ENCODE data around the gene NFIA.
A peak's percentile ranks its signal among the peaks of the same experiment; 100 is the strongest.
"Not testable (repeated sequence)": the region's sequence is repeated elsewhere in the genome, so short reads cannot be mapped to it uniquely, and the experiment has no call there.

NFIA gene

DNA sequence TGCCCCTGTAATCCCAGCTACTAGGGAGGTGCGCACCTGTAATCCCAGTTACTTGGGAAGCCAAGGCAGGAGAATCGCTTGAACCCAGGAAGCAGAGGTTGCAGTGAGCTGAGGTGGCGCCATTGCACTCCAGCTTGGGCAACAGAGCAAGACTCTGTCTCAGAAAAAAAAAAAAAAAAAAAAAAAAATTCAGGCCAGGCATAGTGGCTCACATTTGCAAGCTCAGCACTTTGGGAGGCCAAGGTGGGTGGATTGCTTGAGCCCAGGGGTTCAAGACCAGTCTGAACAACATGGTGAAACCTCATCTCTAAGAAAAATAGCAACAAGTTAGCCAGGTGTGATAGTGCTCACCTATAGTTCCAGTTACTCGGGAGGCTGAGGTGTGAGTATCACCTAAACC is 20.8 kb upstream of the NFIA start:
- not testable (repeated sequence) for DNase-seq

DNA sequence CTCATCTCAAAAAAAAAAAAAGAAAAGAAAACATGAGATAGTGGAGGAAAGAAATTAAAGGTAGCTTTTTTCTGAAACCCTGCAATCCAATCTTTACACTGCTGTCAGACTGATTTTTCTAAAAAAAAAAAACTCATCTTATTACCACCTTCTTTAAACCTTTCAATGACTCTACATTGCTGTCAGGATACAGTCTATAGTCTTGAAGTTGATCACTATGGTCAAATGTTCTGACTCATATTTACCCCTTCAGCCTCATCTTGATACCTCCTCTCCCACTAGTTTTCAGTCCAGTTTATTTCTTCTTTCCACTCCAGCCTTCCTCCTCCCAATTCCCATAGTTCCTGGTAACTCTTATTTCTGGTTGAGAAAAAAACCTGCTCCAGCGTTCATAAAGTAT is 17.7 kb upstream of the NFIA start:
- DNase-seq, result no peak

DNA sequence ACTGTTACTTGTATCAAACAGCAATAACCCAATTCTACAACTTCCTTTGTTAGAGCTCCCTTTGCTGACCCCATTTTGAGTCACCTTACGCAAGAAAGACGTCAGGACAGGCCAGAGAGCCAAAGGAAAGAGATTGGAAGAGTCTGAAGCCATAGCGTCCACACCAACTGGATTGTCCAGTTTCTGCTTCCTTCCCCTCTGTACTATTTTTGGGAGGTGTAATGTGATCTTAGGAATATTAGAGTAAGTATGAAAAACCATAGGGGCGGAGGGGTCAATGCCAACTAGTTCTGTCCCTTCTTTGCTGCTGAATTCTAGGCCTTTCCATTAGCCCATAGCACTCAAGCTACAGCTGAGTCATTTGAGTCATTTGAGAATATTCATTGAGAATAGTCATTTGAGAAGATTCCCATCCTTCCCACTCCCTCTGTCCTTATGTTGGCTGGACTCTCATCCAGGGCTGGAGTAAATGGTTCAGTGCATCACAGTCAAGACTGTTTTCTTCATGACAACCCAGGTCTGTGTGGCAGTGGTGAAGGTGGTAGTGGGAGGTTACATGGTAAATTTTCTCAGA is 14.8 kb upstream of the NFIA start:
- DNase-seq, result no peak

DNA sequence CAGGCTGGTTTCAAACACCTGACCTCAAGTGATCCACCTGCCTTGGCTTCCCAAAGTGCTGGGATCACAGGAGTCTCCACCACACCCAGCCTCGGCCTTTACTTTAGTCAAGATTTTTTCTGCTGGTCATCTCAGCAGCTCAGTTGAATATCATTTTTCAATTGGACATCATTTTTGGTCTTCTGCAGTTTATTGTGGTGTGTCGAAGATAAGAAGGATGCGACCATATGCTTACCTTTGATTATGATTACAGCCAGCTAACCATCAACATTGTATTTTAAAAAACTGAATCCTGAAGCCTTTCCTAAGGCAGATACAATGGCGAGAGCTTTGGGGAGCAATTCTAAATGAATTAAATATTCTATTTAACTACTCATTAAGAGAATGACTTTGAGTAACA is 12.3 kb upstream of the NFIA start:
- no peak for DNase-seq

DNA sequence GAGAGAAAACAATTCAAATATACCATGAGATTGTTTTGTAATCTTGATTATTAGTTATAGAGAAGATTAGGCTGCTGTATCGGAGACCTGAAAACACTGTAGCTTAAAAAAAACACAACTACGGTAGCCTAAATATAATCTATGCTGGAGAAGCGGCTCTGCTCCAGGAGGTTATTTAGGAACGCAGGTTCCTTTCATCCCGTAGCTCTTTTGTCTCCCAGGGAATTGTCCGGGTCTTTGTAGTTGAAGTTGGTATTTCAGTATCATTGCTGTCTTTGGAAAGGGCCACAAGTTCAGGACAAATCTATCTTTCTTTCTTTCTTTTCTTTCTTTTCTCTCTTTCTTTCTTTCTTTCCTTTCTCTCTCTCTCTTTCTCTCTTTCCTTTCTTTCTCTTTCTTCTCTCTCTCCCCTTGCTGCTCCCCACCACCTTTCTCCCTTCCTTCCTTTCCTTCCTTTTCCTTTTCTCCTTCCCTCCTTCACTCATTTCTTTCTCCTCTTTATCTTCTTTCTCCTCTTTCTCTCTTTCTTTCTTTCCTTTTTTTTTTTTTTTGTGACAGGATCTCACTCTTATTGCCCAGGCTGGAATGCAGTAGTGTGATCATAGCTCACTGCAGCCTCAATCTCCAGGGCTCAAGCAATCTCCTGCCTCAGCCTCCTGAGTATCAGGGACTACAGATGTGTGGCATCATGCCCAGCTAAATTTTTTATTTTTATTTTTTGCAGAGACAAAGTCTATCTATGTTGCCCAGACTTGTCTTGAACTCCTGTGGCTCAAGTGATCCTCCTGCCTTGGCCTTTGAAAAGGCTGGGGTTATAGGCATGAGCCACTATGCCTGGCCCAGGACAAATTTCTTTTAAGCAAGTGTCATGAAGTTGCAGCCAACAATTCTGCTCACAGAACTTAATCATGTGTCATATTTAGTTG is 10.9 kb upstream of the NFIA start:
- no peak for DNase-seq

DNA sequence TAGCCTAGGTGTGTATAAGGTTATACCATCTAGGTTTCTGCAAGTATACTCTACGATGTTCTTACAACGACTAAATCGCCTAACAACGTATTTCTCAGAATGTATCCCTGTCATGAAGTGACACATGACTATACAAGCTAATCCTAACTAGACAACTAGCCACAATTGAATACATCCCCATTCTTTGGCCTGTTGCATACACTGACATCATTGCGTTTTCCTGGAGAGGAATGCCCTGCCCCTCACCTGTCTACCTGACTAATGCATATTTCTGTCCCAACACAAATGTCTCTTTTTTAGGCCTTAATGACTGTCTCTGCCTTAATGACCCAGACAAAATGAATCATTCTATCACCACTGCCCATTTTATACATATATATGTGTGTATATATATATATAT is 8.5 kb upstream of the NFIA start:
- DNase-seq, result no peak

DNA sequence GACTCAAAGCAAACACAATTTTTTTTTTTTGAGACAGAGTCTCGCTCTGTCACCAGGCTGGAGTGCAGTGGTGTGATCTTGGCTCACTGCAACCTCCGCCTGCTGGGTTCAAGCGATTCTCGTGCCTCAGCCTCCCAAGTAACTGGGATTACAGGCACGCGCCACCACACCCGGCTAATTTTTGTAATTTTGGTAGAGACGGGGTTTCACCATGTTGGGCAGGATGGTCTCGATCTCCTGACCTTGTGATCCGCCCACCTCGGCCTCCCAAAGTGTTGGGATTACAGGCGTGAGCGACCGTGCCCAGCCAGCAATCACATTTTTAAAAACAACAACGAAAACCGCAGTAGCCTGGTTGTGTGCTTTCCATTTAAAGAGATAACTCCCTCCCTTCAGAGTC is 6.5 kb upstream of the NFIA start:
- DNase-seq, result not testable (repeated sequence)

DNA sequence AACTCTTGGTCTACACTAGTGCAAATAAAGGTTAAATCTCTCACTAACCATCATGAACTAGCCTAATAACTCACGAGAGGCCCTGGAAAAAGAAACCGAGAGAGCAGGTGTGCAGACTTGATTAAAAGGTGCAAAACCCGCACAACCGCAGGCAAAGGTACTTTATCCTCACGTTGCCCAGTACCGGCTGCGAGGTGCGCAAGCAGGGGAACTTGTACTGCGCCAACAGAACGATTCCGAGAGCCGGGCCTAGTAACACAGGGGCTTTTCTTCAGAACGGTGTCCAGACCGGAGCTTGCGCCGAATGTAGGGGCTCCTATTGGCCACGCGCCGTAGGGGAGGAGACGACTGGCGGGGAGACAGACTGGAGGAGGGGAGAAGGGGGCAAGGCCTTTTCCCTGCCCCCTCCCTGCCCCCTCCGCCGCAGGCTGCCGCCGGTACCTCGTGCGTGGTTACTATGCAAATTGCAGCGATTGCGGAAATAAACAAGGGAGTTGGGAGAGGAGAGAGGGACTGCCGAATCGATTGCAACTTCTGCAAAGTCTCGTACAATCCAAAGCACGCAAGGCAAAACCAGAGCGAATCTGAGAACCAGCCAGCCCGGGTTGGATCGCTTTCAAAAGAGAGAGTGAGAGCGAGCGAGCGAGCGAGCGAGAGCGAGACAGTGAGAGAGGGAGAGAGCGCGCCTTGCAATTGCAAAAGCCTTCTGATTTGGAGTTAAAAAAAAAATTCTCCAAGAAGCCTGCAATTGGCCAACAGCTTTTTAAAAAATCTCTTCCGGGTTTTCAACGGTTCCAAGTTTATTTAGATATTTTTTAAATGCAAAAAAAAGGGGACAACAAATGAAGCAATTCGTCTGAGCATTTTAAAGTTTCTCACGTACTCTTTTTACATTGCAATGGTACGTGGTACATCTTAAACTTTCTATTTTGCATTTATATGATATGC is 5.4 kb upstream of the NFIA start:
- peak; percentile 85 for DNase-seq

DNA sequence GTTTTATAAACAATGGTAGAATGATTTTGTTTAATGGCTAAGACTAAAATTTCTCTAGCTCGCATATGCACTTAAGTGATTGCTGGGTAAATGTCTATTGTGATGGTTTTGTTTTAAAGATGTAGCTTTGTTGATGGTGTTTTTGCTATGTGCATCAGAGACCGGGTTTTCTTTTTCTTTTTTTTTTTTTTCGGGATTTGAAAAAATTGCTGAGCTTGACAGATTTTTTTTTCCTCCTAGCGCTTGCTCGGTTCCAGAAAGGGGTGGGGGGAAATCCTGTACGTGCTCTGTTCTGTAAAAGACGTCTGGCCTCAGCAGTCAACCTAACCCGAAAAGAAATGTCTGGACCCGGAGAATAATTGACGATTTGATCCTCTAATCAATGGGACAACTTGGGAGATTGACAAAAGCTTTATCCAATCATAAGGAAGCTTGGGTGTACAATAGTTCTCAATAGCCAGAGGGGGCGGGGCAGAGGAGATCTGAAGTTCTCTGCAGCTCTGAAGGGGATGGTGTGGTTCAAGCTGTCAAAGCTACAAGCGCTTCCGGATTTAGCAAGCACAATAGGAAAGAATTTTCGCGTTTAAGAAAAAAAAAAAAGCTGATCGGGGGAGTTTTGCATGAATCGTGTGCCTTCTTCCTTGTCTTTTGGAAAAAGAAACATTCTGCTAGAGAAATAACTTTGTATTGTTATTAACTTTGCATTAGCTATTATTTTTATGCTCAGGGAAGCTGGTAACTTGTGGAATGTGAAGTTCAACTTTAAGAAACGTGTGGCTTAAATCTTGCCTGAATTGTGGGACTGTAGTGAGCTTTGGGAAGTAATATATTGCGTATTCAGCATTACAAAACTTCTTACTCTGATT is 4.5 kb upstream of the NFIA start:
- DNase-seq, result peak; percentile 99

DNA sequence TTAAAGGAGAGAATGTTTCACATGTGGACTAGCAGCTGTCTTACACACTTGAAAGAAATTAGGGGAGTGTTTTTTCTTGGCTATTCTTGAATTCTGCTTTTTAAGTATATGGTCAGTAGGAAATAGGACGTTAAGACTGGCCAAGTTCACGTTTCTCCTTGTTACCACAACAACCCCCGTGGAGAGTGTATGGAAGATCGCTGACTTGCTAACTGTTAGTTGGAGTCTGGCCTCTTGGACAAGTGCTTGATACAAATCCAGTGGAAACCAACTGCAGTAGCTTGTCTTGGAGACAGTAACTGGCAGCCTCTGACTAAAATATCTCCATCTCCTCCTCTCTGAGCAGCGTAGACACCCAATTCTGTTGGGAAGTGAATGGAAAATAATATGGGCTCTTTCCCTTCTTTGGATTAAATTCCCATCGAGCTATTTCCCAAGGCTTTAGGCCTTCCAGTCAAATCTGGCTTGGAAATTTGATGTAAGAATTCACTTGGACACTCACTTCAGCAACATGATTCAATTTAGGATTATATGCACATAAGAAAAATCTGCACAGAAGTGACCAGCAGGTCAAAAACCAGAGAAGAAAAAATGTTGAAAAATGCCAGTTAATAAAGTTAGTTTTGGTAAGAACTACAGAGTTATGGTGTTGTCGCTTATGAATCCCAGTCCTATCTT is 3.6 kb upstream of the NFIA start:
- DNase-seq, result peak; percentile 17

DNA sequence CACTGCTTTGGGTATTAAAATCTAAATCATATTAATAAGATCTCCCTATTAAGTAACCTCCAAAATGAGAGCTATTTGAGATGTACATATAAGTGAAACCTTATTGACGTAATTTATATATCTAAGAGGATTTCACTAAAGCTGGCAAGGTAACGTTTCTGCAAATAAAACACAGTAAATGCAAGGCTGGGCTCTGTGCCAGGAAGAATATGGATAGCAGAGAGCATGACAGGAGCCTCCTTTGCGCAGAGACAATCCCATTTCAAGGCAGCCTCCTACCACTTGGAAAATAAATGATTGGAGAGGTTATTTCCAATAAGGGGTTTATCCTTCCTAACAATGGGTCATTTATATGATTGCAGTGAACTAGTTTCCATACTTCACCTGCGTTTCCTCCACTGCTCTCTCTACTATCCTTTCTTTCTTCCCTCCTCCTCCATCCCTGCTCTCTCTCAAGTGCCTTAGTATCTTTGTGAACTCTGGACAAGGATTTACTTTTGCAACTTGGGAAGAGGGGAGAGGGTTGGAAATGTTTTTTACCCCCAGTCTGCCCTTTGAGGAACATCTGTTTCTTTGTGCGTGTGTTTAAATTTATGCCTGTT is 3.0 kb upstream of the NFIA start:
- no peak for DNase-seq

DNA sequence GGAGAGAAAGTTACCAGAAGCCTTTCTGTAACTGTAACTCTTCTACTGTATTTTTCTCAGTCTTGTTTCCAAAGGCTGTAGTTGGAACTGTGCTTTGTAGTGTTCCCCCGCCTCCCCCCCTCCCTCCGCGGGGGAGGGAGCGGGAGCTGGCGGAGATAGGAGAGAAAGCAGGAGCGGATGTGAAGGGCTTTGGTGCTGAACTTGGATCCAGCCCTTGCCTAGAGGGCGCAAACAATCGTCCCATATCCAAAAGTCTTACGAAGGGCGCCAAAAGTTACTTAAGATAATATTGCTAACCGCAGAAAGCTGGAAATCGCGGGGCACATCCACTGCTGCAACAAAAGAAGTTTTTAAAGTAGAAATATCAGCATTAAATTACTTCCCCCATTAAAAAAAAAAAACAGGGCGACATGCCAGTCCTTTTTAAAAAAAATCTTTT is 2.4 kb upstream of the NFIA start:
- DNase-seq, result no peak

DNA sequence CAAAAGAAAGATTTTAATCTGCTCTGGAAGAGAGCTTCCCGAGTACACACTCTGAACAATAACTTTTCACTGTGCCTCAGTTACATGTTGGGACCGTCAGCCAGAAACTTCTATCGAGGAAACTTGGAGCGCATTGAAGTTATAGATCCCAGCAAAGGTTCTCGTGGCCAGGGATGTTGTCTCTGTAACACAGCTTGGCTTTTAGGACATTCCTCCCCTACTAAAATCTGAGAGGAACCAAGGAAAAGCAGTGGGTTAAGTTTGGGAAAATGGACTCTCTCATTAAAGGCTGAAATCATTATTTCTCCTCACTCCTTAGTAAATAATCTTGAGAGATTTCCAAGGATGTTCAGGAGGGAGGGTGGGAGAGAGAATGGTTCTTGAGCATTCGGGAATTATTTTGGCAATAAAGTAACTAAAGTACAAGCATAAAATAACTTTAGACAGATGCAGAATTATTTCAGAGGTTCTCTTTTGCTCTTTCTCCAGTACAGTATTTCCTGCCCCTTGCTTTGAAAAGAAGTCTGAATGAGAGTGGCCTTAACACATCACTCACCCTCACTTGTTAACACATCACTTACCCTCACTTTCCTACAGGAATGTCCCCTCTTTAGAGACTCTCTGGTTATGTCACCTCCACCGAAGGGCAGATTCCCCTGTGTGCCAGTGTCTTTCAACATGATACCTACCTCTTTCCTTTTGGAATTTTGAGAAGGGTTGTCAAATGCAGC is 1.8 kb upstream of the NFIA start:
- DNase-seq, result peak; percentile 15

DNA sequence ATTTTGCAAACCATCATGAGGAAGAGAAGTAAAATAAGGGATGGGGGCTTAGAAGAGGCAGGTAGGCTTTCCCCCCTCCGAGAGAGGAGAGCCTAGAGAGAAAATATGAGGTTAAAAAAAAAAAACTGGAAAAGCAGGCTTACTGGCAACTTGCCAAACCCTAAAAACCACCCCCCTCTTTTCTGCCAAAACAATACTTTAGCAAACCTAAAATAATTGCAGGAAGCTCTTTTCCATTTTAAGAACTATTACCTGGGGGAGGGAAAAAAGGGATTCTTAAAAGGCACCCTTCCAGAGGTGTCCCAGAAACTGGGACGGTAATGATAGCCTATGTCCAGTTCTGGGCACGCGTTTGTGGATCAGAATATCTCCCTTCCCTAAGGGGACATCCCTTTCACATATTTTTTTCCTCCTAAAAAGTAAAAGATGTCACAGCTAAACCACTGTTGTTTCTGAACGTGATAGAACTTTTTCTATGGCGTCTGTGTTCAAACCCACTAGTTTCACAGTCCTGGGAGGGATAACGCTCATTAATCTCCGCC is 1.1 kb upstream of the NFIA start:
- no peak for DNase-seq

DNA sequence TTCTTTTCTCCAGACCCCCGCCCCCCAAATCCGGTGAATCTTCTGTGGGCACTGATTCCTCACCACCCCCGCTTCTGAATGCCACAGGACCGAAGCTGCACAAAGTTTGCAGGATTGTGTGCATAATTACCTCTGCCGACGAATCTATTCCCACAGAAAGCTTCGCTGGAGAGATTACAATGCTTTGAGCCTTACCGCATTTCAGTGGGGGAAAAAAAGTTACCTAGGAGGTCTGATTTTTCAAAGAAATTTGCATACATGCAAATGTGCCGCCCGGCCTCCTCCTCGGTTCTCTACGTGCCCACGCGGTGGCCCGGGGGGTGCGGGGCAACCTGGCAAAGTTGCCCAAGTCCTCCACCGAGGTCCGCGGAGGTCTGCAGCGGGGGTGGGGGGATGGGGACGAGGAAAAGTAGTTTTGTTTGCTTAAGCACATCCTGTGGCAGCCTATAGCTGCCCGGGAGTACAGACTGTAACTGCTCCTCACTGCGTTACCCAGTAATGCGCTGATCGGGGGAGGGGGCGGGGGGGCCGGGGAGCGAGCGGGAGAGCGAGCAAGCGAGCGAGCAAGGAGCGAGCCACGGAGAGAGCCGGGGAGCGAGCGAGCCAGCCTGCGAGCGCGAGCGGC is 563 bp upstream of the NFIA start:
- peak; percentile 46 for DNase-seq

DNA sequence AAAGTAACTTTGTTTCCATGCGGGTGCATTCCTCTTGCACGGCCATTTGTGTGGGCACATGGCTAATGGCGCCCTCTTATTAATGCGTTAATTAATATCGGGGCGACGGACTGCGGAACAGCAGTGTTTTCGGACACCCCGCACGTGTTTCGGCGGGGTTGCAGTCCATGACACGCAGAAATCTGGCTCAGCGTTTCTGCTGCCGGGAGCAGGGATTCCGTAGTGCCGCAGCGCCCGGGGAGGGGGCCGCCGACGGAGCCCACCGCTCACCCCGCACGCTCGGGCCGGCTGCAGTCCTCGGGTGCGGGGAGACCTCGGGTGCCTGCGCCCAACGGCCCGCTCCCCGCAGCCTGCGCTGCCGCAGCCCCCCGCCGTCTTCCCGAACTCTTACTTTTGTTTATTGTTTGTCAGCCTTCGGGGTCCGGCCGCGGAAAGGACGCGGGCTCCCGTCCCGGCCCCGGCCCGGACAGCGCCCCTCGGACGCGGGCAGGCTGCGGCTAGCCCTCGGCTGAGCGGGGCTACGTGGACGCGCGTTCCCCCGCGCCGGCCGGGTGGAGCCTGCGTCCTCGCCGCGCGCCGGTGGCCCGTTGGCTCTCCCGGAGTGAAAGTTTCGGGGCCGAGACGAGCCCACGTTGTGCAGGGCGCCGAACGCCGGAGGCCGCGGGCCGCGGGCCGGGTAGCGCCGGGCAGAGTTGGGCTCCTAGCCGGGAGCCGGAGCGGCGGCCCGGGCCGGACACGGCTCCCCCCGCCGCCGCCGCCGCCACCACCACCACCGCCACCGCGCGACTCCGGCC is 849 bp downstream of the NFIA start:
- no peak for DNase-seq

DNA sequence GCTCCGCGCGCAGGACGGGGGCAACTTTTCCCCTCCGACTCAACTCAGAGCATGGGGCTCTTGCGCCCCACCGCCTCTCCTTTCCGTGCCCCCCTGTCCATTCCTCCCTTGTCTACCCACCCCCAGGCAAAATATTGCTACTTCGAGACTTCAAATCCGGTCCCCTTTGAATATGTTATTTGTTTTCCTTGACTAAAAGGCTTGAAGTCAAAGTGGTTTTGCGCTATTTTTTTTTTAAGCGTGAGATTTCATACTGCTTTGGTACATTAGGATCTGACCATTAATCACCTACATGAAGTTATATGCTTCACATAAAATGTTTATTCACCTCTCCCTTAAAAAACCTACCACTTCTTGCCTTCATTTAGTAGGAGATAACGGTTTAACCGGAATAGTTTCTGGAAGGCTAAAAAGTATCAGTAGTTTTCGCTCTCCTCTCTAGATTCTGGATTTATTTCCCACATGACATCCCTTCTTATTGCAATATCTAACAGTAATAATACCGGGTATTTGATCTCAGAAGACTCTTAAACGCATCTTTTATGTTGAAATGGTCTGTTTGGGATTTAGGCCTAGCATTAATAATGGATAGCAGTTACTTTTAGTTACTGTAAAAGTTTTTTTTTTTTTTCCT is 1.6 kb downstream of the NFIA start:
- DNase-seq, result no peak

DNA sequence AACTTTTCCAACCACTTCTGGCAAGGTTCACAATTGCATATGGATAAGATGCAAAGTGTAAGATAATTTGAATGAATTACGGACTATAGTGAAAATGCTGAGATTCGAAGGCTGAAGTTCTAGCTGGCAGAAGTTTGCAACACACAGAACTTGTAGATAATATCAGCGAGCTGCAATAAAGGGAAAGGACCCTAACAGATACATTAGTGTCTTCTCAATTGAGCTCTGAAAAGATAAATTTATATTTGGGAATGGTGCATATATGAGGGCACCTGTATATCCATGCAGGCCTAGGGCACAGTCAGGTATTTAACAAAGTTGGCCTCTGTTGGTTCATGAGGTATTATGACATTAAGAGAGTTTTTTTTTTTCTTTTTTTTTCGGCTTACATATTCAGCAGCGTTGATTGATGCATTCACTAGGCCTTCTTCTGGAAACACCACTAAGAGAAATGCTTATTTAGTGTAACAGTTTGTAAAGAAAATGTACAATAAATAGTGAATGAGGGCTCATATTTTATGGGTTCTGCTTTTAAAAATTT is 2.2 kb downstream of the NFIA start:
- DNase-seq, result peak; percentile 29

All from KG1 (cell line).